HG03460 (cell line): ENCODE measurements around the gene CTCFL.

ENCODE experiments used
- ATAC-seq: cut with Tn5 transposase; IDR thresholded peaks from one replicate; pipeline ENCODE4 v1.9.1; 2021; ENCODE audit not compliant: unreplicated experiment

Gene CTCFL

GRCh38 chr20:57560554-57561355 lies 35.8 kb upstream of the CTCFL start, which contains the start of gene PCK1:
Gene PCK1 (plus strand): TSS chr20:57561110. CDS start chr20:57561412, 302 bp downstream.
- no peak for ATAC-seq

GRCh38 chr20:57559658-57560553 lies 35.0 kb upstream of the CTCFL start:
- no peak for ATAC-seq

GRCh38 chr20:57559289-57559634 lies 34.3 kb upstream of the CTCFL start:
- ATAC-seq, result no peak

GRCh38 chr20:57558614-57559288 lies 33.8 kb upstream of the CTCFL start:
- no peak for ATAC-seq

GRCh38 chr20:57557926-57558613 lies 33.1 kb upstream of the CTCFL start:
- ATAC-seq, result no peak

- no peak for ATAC-seq
These were observed 32.0 kb upstream of the CTCFL start for GRCh38 chr20:57556980-57557274.

GRCh38 chr20:57555457-57556184 lies 30.7 kb upstream of the CTCFL start:
- ATAC-seq, result no peak

- no peak for ATAC-seq
These were observed 28.6 kb upstream of the CTCFL start for GRCh38 chr20:57553376-57554018.

GRCh38 chr20:57552471-57552870 lies 27.5 kb upstream of the CTCFL start:
- ATAC-seq, result no peak

- ATAC-seq, result no peak
These were observed 23.5 kb upstream of the CTCFL start for GRCh38 chr20:57548177-57549058.

- ATAC-seq, result no peak
These were observed 22.2 kb upstream of the CTCFL start for GRCh38 chr20:57546956-57547649.

GRCh38 chr20:57545927-57546662 lies 21.2 kb upstream of the CTCFL start:
- no peak for ATAC-seq

GRCh38 chr20:57544838-57545564 lies 20.1 kb upstream of the CTCFL start:
- ATAC-seq, result no peak

- no peak for ATAC-seq
These were observed 18.8 kb upstream of the CTCFL start for GRCh38 chr20:57543754-57544153.

- no peak for ATAC-seq
These were observed 16.1 kb upstream of the CTCFL start for GRCh38 chr20:57540890-57541580.

- ATAC-seq, result no peak
These were observed 14.9 kb upstream of the CTCFL start for GRCh38 chr20:57539889-57540288.
